Gastroesophageal sphincter (tissue), 3 donors: ENCODE results near the gene OLFML3.

Experiments
- POLR2A ChIP-seq, 2 donors: fragments of 450-650 bp; IDR thresholded peaks; one replicate each; pipeline ENCODE4 v1.6.1; 2017; ENCODE audit warnings: antibody characterized with exemption in 2 of 2, mild to moderate bottlenecking in 2 of 2, moderate library complexity in 1 of 2
- POLR2AphosphoS5 ChIP-seq: sonication (generic); formaldehyde crosslinking; IDR thresholded peaks from one replicate; pipeline ENCODE4 v1.6.1; 2017; ENCODE audit warnings: antibody characterized with exemption
- TF ChIP-seq, protein P1 (sequence below), 4 experiments: fragments of 200-600 bp in 2 of 4; fragments of 450-650 bp in 2 of 4; sonication (generic) in 1 of 4; IDR thresholded peaks; one replicate each; pipeline ENCODE4 v1.5.1; 2017 to 2019; ENCODE audit warnings: antibody characterized with exemption in 4 of 4, mild to moderate bottlenecking in 2 of 4, moderate library complexity in 2 of 4

- no peak for TF ChIP-seq POLR2AphosphoS5
- TF ChIP-seq, protein P1, sequence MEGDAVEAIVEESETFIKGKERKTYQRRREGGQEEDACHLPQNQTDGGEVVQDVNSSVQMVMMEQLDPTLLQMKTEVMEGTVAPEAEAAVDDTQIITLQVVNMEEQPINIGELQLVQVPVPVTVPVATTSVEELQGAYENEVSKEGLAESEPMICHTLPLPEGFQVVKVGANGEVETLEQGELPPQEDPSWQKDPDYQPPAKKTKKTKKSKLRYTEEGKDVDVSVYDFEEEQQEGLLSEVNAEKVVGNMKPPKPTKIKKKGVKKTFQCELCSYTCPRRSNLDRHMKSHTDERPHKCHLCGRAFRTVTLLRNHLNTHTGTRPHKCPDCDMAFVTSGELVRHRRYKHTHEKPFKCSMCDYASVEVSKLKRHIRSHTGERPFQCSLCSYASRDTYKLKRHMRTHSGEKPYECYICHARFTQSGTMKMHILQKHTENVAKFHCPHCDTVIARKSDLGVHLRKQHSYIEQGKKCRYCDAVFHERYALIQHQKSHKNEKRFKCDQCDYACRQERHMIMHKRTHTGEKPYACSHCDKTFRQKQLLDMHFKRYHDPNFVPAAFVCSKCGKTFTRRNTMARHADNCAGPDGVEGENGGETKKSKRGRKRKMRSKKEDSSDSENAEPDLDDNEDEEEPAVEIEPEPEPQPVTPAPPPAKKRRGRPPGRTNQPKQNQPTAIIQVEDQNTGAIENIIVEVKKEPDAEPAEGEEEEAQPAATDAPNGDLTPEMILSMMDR (IDR thresholded peaks at IDR 0.05): no peak
- TF ChIP-seq POLR2A (IDR thresholded peaks at IDR 0.05): no peak
These were observed 42.1 kb upstream of the OLFML3 start for GRCh38 chr1:113937146-113937545.
